Heart left ventricle (tissue), 16 donors: ENCODE results near the gene LAMA1. TPM values are rescaled to one million over a fixed set of nuclear protein-coding genes. Genes with fewer than 3 reads are reported as not detected.

Source experiments
- ATAC-seq, 4 donors: fragments of 200-7000 bp; cut with Tn5 transposase; one replicate each; pipeline ENCODE4 v1.9.1; 2020 to 2022; ENCODE audit warnings: moderate library complexity in 4 of 4, mild to moderate bottlenecking in 3 of 4, moderate number of reproducible peaks in 1 of 4
- DNase-seq, 5 donors: peaks; one replicate each; pipeline ENCODE4 v3.0.0-alpha.2; 2020
- H3K27ac ChIP-seq, 12 donors: fragments of 200-600 bp; sonication (generic) in 4 of 12; one replicate each; pipeline versions ENCODE4 v1.5.0 to v1.8.0; 2016 to 2022; ENCODE audit warnings: mild to moderate bottlenecking in 2 of 12
- H3K27me3 ChIP-seq, 9 donors: fragments of 200-600 bp; sonication (generic) in 2 of 9; one replicate each; pipeline versions ENCODE4 v1.5.1 to v1.8.0; 2016 to 2022; ENCODE audit warnings: mild to moderate bottlenecking in 3 of 9
- H3K36me3 ChIP-seq, 9 donors: fragments of 200-600 bp; sonication (generic) in 2 of 9; one replicate each; pipeline versions ENCODE4 v1.5.0 to v1.8.0; 2018 to 2022; ENCODE audit warnings: mild to moderate bottlenecking in 2 of 9
- H3K4me1 ChIP-seq, 12 donors: fragments of 200-600 bp; sonication (generic) in 4 of 12; one replicate each; pipeline versions ENCODE4 v1.5.0 to v1.8.0; 2016 to 2022; ENCODE audit warnings: mild to moderate bottlenecking in 3 of 12
- H3K4me3 ChIP-seq, 12 donors: fragments of 200-600 bp; sonication (generic) in 4 of 12; one replicate each; pipeline versions ENCODE4 v1.5.0 to v1.8.0; 2017 to 2022; ENCODE audit warnings: mild to moderate bottlenecking in 9 of 12, moderate library complexity in 4 of 12
- H3K9me3 ChIP-seq, 12 donors: fragments of 200-600 bp; sonication (generic) in 4 of 12; one replicate each; pipeline versions ENCODE4 v1.5.0 to v1.8.0; 2016 to 2022; ENCODE audit warnings: mild to moderate bottlenecking in 1 of 12
- POLR2A ChIP-seq, 2 donors: fragments of 450-650 bp; IDR thresholded peaks; one replicate each; pipeline ENCODE4 v1.6.1; 2017; ENCODE audit warnings: antibody characterized with exemption in 2 of 2, mild to moderate bottlenecking in 2 of 2, moderate library complexity in 2 of 2
- WGBS, 4 donors: extraction: QIAGEN DNeasy Blood & Tissue Kit in 2 of 4; methylation state at CpG; one replicate each; pipeline versions ENCODE4 v1.1.5 to v1.1.7; 2013 to 2018; 5-methylcytosine and 5-hydroxymethylcytosine counted together
- intact Hi-C, 10 donors: fragments of 100-400 bp; cut with DNase I; formaldehyde crosslinking; loops; one replicate each; pipeline versions ENCODE4 v1.11.1 to v1.14.2; 2022
- polyA plus RNA-seq, 2 donors: library from polyadenylated mRNA; stranded (reverse); fragments of 200-250 nt; gene quantifications; one replicate each; pipeline ENCODE4 v1.2.3, GENCODE V29; 2013
- total RNA-seq, 9 donors: library from RNA; depleted of rRNA in 2 of 9; stranded (reverse); fragments of >200 nt in 2 of 9; fragmentation: NEBNext Ultra II Directional in 3 of 9; extraction: Animal tissue kit (Norgen Biotek cat#: 25700) in 3 of 9; gene quantifications; one replicate each; pipeline versions ENCODE4 v1.1.0 to v1.2.4, GENCODE V29; 2016 to 2023
- TF ChIP-seq, protein P1 (sequence below), 12 donors: fragments of 200-600 bp; sonication (generic) in 4 of 12; IDR thresholded peaks; one replicate each; pipeline versions ENCODE4 v1.5.0 to v1.8.0; 2018 to 2022; ENCODE audit warnings: antibody characterized with exemption in 12 of 12, mild to moderate bottlenecking in 5 of 12
- donor health status: ischemic (EF 13 %, LVEDD 7.1; RV severe dilation, severe dysfunction).
- donor health status: healthy with polysubstance abuse.
- donor health status: DM: no; HTN: yes; CAD: no.
- donor health status: DM: no; HTN: no; CAD: no.
- donor health status: ischemic (EF 25% LVEDD 6.9; RV normal size, moderate dysfunction).
- donor health status: ischemic (EF 25% LVEDD 5.7; RV mildly dilated, moderate dysfunction).
- donor health status: healthy.
- donor health status: DM: yes; HTN: yes; CAD: no.
- donor health status: ischemic (EF 35%, LVEDD 5.7; RV mildly dilated, moderate dysfunction).
- donor health status: nonischemic (EF 11% LVEDD 7.7; RV severe dilation, severe dysfunction).
- donor health status: DM: yes; HTN: yes; CAD: no.
- donor health status: PGD.
- donor health status: ischemic (EF 29% LVEDD 5.4; RV normal size, mild dysfunction).
- donor health status: nonischemic (EF 23%, LVEDD 6.1; RV moderate dilation, normal function).

LAMA1 gene
- total and polyA plus RNA-seq, 11 donors, result 0.04 to 1.7 (median 0.28) TPM

DNA sequence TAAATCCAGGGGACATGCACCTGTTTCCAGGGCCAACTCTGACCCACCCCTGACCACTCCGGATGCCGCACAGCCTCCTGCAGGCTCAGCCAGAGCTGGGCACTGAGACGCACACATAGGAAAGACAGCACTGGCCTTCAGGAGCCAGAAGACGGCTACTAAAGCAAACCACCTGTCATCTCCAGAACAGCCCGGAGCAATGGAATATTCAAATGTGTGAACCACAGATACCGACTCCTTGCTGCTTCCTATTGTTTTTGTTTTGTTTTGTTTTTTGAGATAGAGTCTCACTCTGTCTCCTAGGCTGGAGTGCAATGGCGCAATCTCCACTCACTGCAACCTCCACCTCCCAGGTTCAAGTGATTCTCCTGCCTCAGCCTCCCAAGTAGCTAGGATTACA lies 94.0 kb downstream of the LAMA1 start:
- intact Hi-C loops, result loop anchor here in 1 of 10 donors (10.0 kb wide), 1 partner anchor 1139 kb away; no protein-coding TSS in a partner anchor
- H3K27ac ChIP-seq, result no peak overlapping the region
- TF ChIP-seq POLR2A (IDR thresholded peaks at IDR 0.05), result no peak
- TF ChIP-seq, protein P1, sequence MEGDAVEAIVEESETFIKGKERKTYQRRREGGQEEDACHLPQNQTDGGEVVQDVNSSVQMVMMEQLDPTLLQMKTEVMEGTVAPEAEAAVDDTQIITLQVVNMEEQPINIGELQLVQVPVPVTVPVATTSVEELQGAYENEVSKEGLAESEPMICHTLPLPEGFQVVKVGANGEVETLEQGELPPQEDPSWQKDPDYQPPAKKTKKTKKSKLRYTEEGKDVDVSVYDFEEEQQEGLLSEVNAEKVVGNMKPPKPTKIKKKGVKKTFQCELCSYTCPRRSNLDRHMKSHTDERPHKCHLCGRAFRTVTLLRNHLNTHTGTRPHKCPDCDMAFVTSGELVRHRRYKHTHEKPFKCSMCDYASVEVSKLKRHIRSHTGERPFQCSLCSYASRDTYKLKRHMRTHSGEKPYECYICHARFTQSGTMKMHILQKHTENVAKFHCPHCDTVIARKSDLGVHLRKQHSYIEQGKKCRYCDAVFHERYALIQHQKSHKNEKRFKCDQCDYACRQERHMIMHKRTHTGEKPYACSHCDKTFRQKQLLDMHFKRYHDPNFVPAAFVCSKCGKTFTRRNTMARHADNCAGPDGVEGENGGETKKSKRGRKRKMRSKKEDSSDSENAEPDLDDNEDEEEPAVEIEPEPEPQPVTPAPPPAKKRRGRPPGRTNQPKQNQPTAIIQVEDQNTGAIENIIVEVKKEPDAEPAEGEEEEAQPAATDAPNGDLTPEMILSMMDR (IDR thresholded peaks at IDR 0.05), result no peak
- DNase-seq, result no peak
- no peaks in the 10 kb centered on the region for H3K9me3 ChIP-seq
- H3K36me3 ChIP-seq, result no peaks in the 10 kb centered on the region
- 81 to 87% (median 85%) methylated on average over 7 of the region's 7 CpGs for WGBS, 4 donors
- H3K27me3 ChIP-seq, result no peaks in the 10 kb centered on the region
- no peak overlapping the region for H3K4me3 ChIP-seq
- ATAC-seq, result no peak
- H3K4me1 ChIP-seq, result no peaks in the 10 kb centered on the region

DNA sequence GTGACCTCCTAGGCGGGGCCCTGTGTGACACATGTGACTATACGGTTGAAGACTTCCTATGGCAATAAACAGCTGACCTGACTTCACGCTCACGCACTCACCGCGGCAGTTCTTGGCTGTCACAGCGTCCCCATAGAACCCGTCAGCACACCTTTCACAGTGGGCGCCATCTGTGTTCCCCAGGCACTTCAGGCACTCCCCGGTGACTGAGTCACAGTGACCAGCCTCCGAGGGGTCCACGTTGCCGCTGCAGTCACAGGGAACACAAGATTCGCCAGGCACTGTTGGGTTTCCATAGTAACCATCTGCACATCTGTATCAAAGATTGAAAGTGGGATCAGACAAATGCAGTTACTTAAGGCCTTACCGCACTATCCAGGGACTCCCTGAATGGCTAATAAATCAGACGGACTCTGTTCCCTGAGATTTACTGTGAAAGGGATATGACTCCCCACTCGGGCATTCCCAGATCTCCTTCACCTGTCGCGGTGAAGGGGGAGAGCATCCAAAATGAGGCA lies 94.5 kb downstream of the LAMA1 start:
- Histone ChIP-seq H3K4me1 (no peaks in the 10 kb centered on the region), H3K27me3 (no peaks in the 10 kb centered on the region), H3K36me3 (no peaks in the 10 kb centered on the region), H3K27ac (no peak overlapping the region), H3K4me3 (no peak overlapping the region), H3K9me3 (no peaks in the 10 kb centered on the region)
- intact Hi-C loops, result loop anchor here in 1 of 10 donors (10.0 kb wide), 1 partner anchor 1138 kb away; no protein-coding TSS in a partner anchor
- ATAC-seq (no peak), DNase-seq (no peak)
- WGBS, 4 donors, result 84 to 93% (median 91%) methylated on average over 12 to 19 of the region's 19 CpGs
- TF ChIP-seq, protein P1 (IDR thresholded peaks at IDR 0.05), result no peak

DNA sequence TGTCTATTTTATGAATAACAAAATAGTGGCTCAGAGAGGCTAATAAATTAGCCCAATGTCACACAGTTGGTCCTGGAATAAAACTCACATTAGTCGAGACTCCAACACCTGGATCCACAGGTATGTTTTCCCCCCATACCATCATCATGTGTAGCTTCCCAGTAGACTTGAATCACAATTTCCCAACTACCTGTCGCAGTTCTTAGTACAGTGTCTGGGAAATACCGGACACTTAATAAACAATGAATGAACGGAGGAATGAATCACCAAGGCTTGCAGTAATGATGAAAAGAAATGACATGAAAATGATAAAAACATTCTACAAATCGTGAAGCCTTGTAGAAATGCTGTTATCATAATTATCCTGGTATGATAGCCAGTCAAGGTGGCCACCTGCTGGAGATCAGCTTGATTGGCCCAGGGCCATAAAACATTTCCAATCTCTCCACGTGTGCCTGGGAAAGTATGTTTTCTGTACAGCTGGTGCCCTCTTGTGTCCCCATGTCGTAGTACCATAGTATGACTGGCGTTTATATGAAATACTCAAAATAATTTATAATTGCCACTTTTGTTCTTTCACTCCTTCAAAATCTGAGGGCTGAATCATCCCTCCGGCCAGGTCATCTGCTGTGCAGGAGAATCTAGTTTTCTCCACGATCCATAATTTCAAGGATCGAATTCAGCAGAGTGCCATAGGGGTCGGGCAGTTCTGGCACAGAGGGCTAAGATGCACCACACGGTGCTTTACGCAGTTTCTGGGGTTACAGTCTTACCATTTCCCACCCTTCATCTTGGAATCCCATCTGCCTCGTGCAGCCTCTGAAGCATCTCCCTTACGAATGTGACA lies 95.4 kb downstream of the LAMA1 start:
- WGBS, 4 donors, result 67 to 77% (median 71%) methylated on average over 16 of the region's 16 CpGs
- Histone ChIP-seq H3K27ac (no peak overlapping the region), H3K4me1 (no peaks in the 10 kb centered on the region), H3K27me3 (no peaks in the 10 kb centered on the region), H3K36me3 (no peaks in the 10 kb centered on the region), H3K9me3 (no peaks in the 10 kb centered on the region), H3K4me3 (no peak overlapping the region)
- no peak for ATAC-seq
- TF ChIP-seq, protein P1 (IDR thresholded peaks at IDR 0.05), result peak in 3 of 12 donors; percentile 10 to 12 (median 11)
- no peak for TF ChIP-seq POLR2A (IDR thresholded peaks at IDR 0.05)
- intact Hi-C loops, result loop anchor here in 1 of 10 donors (10.0 kb wide), 1 partner anchor 1137 kb away; no protein-coding TSS in a partner anchor
- DNase-seq, result no peak

DNA sequence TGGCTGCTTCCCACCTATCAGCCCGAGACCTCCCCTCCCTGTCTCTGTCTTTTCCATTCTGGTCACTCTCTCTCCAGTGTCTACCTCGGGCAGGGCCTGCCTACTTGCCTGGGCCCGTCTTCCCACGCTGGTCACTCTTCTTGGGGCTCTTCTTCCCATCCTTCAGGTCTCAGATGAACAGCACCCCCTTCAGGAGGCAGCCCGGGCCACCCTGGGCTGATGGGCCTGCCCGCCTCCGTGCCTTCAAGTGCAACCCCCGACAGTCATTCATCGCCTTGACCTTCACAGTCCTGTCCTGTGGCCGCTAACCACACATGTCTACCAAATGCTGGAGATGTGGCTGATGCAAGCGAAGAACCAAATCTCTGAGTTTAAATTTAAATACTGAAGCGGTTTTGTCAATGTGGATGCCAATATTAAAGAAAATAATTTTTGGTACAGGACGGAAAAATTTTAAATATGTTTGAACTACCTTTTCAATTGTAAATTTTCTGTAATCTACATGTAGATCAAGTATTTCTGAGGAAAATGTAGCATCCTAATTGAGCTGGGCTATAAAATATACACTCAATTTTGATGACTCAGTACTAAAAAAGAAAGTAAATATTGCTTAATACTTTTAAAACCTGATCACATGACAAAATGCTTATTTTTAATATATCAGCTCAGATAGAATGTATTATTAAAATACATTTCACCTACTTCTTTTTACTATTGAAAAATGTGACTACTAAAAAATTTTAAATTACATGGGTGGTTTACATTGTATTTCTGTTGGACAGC lies 96.4 kb downstream of the LAMA1 start:
- WGBS, 4 donors, result 91 to 95% (median 93%) methylated on average over 13 of the region's 13 CpGs
- Histone ChIP-seq H3K4me1 (no peaks in the 10 kb centered on the region), H3K36me3 (no peaks in the 10 kb centered on the region), H3K27me3 (no peaks in the 10 kb centered on the region), H3K4me3 (no peak overlapping the region), H3K27ac (no peak overlapping the region), H3K9me3 (no peaks in the 10 kb centered on the region)
- intact Hi-C loops, result loop anchor here in 1 of 10 donors (10.0 kb wide), 1 partner anchor 1136 kb away; no protein-coding TSS in a partner anchor
- no peak for ATAC-seq
- no peak for DNase-seq
- TF ChIP-seq POLR2A (IDR thresholded peaks at IDR 0.05), result no peak
- TF ChIP-seq, protein P1 (IDR thresholded peaks at IDR 0.05), result no peak
